Gastroesophageal sphincter (tissue), 4 donors: ENCODE results near the gene SYTL3. TPM values are rescaled to one million over a fixed set of nuclear protein-coding genes. Genes with fewer than 3 reads are reported as not detected.

Experiments
- ATAC-seq: fragments of 150-250 bp; one replicate; pipeline ENCODE4 v1.9.1; 2016; ENCODE audit warnings: mild to moderate bottlenecking, moderate library complexity
- H3K27ac ChIP-seq, 4 donors: fragments of 200-600 bp; sonication (generic) in 3 of 4; 1 replicate in 3 of 4; 2 replicates in 1 of 4; pipeline ENCODE4 v1.5.1; 2016 to 2019
- H3K27me3 ChIP-seq: fragments of 200-600 bp; sonication (generic); one replicate; pipeline ENCODE4 v1.5.1; 2019
- H3K36me3 ChIP-seq, 2 donors: fragments of 200-600 bp; sonication (generic); one replicate each; pipeline ENCODE4 v1.5.1; 2019; ENCODE audit warnings: control low read depth in 1 of 2
- H3K4me1 ChIP-seq, 3 donors: fragments of 200-600 bp; sonication (generic); 1 replicate in 2 of 3; 2 replicates in 1 of 3; pipeline ENCODE4 v1.5.1; 2016 to 2019; ENCODE audit warnings: control low read depth in 2 of 3
- H3K4me3 ChIP-seq, 2 donors: fragments of 200-600 bp; sonication (generic); one replicate each; pipeline ENCODE4 v1.5.1; 2019; ENCODE audit warnings: mild to moderate bottlenecking in 1 of 2, moderate library complexity in 1 of 2
- H3K9me3 ChIP-seq, 3 donors: fragments of 200-600 bp; sonication (generic); one replicate each; pipeline ENCODE4 v1.5.1; 2017 to 2019; ENCODE audit warnings: control low read depth in 2 of 3
- EP300 ChIP-seq: sonication (generic); formaldehyde crosslinking; IDR thresholded peaks from one replicate; pipeline ENCODE4 v1.6.1; 2017; ENCODE audit warnings: antibody characterized with exemption, mild to moderate bottlenecking
- POLR2A ChIP-seq, 2 donors: fragments of 450-650 bp; IDR thresholded peaks; one replicate each; pipeline ENCODE4 v1.6.1; 2017; ENCODE audit warnings: antibody characterized with exemption in 2 of 2, mild to moderate bottlenecking in 2 of 2, moderate library complexity in 1 of 2
- POLR2AphosphoS5 ChIP-seq: sonication (generic); formaldehyde crosslinking; IDR thresholded peaks from one replicate; pipeline ENCODE4 v1.6.1; 2017; ENCODE audit warnings: antibody characterized with exemption
- WGBS, 2 donors: methylation state at CpG; one replicate each; pipeline ENCODE4 v1.1.5; 2018; ENCODE audit warnings: low coverage in 1 of 2; 5-methylcytosine and 5-hydroxymethylcytosine counted together
- total RNA-seq, 4 donors: library from RNA; depleted of rRNA; stranded (reverse); fragments of >200 nt; gene quantifications; one replicate each; pipeline ENCODE4 v1.1.0, GENCODE V29; 2016
- TF ChIP-seq, protein P1 (sequence below), 4 experiments: fragments of 200-600 bp in 2 of 4; fragments of 450-650 bp in 2 of 4; sonication (generic) in 1 of 4; IDR thresholded peaks; one replicate each; pipeline ENCODE4 v1.5.1; 2017 to 2019; ENCODE audit warnings: antibody characterized with exemption in 4 of 4, mild to moderate bottlenecking in 2 of 4, moderate library complexity in 2 of 4

SYTL3 gene
- total RNA-seq, 4 donors from 2014 or later, result 1.9 to 5.9 (median 4.5) TPM

DNA sequence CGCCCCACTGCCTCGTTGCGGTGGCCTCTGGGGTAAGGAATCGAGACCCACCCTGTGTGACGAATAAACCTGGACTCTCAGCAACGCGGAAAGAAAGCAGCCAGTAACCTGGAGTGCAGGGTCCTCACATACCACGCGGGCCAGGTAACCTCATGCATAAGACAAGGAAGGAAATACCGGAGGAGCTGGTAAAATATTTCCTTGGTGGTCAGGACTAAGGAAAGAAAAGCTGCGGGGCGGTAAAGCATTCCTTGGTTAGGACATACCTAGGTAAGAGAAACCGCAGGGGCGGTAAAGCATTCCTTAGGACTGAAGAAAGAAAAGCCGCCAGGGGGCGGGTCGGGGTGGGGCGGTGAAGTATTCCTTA is 80.7 kb downstream of the SYTL3 start:
- Histone ChIP-seq H3K27ac (no peak overlapping the region), H3K9me3 (peaks cover 0 to 11% (median 0%) of the 10 kb centered on the region in 3 donors), H3K4me1 (no peaks in the 10 kb centered on the region), H3K4me3 (no peak overlapping the region), H3K36me3 (peaks cover 0 to 13% of the 10 kb centered on the region in 2 donors), H3K27me3 (no peaks in the 10 kb centered on the region)
- TF ChIP-seq POLR2AphosphoS5, result no peak
- no peak for TF ChIP-seq POLR2A (IDR thresholded peaks at IDR 0.05)
- no peak for TF ChIP-seq EP300
- TF ChIP-seq, protein P1, sequence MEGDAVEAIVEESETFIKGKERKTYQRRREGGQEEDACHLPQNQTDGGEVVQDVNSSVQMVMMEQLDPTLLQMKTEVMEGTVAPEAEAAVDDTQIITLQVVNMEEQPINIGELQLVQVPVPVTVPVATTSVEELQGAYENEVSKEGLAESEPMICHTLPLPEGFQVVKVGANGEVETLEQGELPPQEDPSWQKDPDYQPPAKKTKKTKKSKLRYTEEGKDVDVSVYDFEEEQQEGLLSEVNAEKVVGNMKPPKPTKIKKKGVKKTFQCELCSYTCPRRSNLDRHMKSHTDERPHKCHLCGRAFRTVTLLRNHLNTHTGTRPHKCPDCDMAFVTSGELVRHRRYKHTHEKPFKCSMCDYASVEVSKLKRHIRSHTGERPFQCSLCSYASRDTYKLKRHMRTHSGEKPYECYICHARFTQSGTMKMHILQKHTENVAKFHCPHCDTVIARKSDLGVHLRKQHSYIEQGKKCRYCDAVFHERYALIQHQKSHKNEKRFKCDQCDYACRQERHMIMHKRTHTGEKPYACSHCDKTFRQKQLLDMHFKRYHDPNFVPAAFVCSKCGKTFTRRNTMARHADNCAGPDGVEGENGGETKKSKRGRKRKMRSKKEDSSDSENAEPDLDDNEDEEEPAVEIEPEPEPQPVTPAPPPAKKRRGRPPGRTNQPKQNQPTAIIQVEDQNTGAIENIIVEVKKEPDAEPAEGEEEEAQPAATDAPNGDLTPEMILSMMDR (IDR thresholded peaks at IDR 0.05), result no peak
- ATAC-seq, result no peak
- WGBS, 2 donors, result 70% methylated on average over 2 of the region's 18 CpGs; no CpG with 5 or more reads in 1 of the 2 donors

DNA sequence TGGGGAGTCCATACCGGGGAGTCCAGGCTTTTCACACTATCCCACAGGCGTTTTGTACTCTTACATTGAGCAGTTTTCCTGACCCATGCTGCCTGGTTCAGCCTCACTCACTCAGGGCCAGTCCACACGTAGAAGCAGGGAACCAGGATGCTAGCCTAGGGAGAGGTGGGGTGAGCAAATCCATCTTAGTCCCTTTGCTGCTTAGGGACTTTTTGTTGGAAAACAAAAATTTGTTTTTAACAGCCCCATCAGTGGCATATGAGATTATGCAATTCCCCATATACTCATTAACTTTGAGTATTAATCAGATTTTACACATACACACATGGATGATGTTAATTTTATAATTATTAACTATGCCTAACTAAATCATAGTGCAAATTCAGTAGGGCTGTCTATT is 85.2 kb downstream of the SYTL3 start:
- ATAC-seq, result no peak
- Histone ChIP-seq H3K27me3 (no peaks in the 10 kb centered on the region), H3K27ac (no peak overlapping the region), H3K4me3 (no peak overlapping the region), H3K36me3 (peaks cover 0 to 18% of the 10 kb centered on the region in 2 donors), H3K9me3 (peaks cover 0 to 22% (median 0%) of the 10 kb centered on the region in 3 donors), H3K4me1 (no peaks in the 10 kb centered on the region)
- 90 to 94% methylated on average over 2 to 3 of the region's 3 CpGs for WGBS, 2 donors
- TF ChIP-seq, protein P1 (IDR thresholded peaks at IDR 0.05), result no peak
- TF ChIP-seq POLR2A (IDR thresholded peaks at IDR 0.05) (no peak), EP300 (no peak), POLR2AphosphoS5 (no peak)

DNA sequence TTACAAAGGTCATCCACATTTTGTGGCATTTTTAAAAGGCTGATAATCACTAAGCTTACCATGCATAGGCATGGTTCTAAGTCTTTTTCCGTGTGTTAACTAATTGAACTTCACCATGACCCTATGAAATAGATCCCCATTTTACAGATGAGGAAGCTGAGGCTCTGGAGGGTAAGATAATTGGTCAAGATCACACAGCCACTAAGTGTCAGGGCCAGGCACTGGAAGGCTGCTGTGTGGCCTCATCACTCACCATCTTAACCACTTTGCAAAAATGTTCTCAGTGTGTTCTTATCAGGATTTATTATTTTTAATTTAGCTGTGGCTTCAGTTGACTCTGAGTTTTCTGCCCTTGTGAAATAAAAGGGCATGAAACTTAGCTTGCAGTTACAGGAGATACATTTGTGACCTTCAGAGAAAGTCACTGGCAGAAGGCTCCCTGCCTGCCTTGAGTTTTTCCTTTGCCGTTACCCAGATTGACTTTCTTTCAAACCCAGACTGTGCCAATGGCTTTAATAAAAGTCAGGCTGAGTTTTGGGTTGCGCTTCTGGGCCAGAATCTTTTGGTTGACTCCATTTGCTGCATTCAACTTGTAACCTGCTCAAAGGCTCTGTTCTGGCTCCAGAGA is 87.3 kb downstream of the SYTL3 start:
- no peak overlapping the region for H3K27ac ChIP-seq
- 74 to 75% methylated on average over 2 of the region's 3 CpGs for WGBS, 2 donors
- no peaks in the 10 kb centered on the region for H3K27me3 ChIP-seq
- H3K4me1 ChIP-seq, result no peaks in the 10 kb centered on the region
- ATAC-seq, result no peak
- TF ChIP-seq POLR2A (IDR thresholded peaks at IDR 0.05) (no peak), EP300 (no peak), POLR2AphosphoS5 (no peak)
- TF ChIP-seq, protein P1 (IDR thresholded peaks at IDR 0.05), result no peak
- H3K9me3 ChIP-seq, result peaks cover 0 to 28% (median 0%) of the 10 kb centered on the region in 3 donors
- peaks cover 0 to 18% of the 10 kb centered on the region in 2 donors for H3K36me3 ChIP-seq
- no peak overlapping the region for H3K4me3 ChIP-seq

DNA sequence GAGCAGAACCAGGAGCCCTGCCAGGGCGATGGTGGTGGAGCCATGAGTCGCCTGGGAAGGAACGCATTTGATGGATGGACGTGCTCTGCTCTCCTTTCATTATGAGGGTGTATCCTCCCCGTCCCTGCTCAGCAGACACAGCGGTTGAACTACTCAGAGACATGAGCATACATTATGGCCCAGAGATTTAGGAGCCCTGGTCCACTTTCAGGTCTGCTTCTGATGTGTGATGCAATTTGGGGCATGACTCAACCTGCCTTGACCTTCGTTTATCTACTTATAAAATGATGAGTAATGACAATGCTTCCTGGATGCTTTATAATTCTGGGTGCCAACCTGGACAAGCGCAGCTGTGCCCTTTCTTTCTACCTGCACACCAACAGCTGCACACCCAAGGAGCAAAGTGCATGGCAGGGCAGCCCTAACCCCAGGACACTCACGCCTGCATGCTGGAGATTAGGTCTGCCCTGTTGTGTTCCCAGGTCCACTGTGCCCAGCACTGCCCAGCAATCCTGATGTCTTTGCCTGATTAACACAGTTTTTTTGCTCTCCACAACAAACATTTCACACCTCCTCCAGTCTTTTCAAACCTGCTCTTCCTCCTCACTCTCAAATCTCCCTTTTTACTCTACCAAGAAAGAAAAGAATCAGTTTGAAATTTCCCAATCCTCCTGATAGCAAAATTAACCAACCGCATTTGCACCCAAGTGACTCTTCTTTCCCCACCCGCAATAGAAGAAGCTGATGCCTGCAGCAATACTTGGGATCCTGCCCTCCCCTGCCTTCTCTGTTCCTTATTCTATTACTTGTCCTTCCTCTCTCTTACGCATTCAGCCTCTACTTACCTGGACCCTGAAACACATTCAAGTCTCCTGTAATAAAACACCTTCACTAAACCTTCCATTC is 88.1 kb downstream of the SYTL3 start:
- H3K27ac ChIP-seq, result no peak overlapping the region
- H3K27me3 ChIP-seq, result no peaks in the 10 kb centered on the region
- WGBS, 2 donors, result 73 to 100% methylated on average over 6 to 8 of the region's 12 CpGs
- ATAC-seq, result no peak
- no peak overlapping the region for H3K4me3 ChIP-seq
- H3K4me1 ChIP-seq, result no peaks in the 10 kb centered on the region
- peaks cover 0 to 18% of the 10 kb centered on the region in 2 donors for H3K36me3 ChIP-seq
- peaks cover 0 to 28% (median 0%) of the 10 kb centered on the region in 3 donors for H3K9me3 ChIP-seq
- TF ChIP-seq EP300 (no peak), POLR2AphosphoS5 (no peak), POLR2A (IDR thresholded peaks at IDR 0.05) (no peak)
- TF ChIP-seq, protein P1 (IDR thresholded peaks at IDR 0.05), result no peak
